ENCODE measurements around the gene CEP192. TPM values are rescaled to one million over a fixed set of nuclear protein-coding genes. Genes with fewer than 3 reads are reported as not detected.

The CEP192 gene
- polyA plus RNA-seq, 1 donor (not counting 4 experiments of a cell fraction or from before 2014, with no cell fraction given): 16.6 TPM

DNA sequence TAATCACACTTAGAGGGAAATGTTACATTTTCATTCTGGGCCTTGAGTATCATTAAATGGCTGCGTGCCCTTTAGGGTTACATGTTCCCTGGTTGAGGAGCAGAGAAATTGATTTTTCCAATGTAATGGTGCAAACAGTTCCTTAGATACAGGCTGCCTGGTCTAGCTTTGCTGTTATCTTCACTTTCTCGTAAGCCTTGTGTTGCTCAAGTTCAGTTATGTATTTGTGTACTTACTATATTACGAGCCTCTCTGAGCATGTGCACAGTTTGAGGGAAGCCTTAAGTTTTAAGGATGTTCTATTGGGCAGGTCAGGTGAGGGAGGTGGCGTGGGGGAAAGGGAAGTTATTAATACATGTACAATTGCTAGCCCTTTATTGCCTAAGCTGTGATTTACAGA, 23.7 kb downstream of the CEP192 start:
- dilution Hi-C loops (cut with MboI; ENCODE audit: extremely low pct_ligation_motif_present, low sequenced_read_pairs): no loop called here
- H3K36me3 ChIP-seq (ENCODE audit: control insufficient read depth in 2 of 2, extremely low read depth in 1 of 2, insufficient read depth in 2 of 2, low read length in 2 of 2): peaks cover 11 to 22% of the 10 kb centered on the region in 2 experiments
- H3K9me3 ChIP-seq (ENCODE audit: control insufficient read depth, low read depth, low read length): no peaks in the 10 kb centered on the region
- H3K4me2 ChIP-seq (ENCODE audit: control insufficient read depth, extremely low read depth, insufficient read depth, low read depth, low read length): no peak overlapping the region
- no peak overlapping the region for H3K27ac ChIP-seq (ENCODE audit: control insufficient read depth, insufficient read depth, low read length)
- H3K9me1 ChIP-seq (ENCODE audit: control insufficient read depth, extremely low read depth, insufficient read depth, low read length): no peaks in the 10 kb centered on the region
- peaks cover 3% of the 10 kb centered on the region for H3K79me2 ChIP-seq (ENCODE audit: control insufficient read depth, insufficient read depth, low read length)
- no peak overlapping the region for H2AFZ ChIP-seq (ENCODE audit: control insufficient read depth, low read length)
- no peak overlapping the region for H3K4me3 ChIP-seq (ENCODE audit: control insufficient read depth in 2 of 3, extremely low read depth in 1 of 3, insufficient read depth in 2 of 3, low read depth in 1 of 3, low read length in 3 of 3)
- H4K20me1 ChIP-seq (ENCODE audit: control insufficient read depth, extremely low read depth, insufficient read depth, low read length): no peaks in the 10 kb centered on the region
- TF ChIP-seq EZH2 (IDR thresholded peaks at IDR 0.05; ENCODE audit: low read length): no peak
- TF ChIP-seq, protein P1, sequence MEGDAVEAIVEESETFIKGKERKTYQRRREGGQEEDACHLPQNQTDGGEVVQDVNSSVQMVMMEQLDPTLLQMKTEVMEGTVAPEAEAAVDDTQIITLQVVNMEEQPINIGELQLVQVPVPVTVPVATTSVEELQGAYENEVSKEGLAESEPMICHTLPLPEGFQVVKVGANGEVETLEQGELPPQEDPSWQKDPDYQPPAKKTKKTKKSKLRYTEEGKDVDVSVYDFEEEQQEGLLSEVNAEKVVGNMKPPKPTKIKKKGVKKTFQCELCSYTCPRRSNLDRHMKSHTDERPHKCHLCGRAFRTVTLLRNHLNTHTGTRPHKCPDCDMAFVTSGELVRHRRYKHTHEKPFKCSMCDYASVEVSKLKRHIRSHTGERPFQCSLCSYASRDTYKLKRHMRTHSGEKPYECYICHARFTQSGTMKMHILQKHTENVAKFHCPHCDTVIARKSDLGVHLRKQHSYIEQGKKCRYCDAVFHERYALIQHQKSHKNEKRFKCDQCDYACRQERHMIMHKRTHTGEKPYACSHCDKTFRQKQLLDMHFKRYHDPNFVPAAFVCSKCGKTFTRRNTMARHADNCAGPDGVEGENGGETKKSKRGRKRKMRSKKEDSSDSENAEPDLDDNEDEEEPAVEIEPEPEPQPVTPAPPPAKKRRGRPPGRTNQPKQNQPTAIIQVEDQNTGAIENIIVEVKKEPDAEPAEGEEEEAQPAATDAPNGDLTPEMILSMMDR (optimal IDR thresholded peaks at IDR 0.05 in 1 of 3, IDR thresholded peaks at IDR 0.05 in 1 of 3, conservative IDR thresholded peaks at IDR 0.05 in 1 of 3; ENCODE audit: extremely low read depth in 1 of 3, insufficient read depth in 2 of 3, low read length in 3 of 3): no peak
- DNase-seq (ENCODE audit: low read depth, low spot score) (no peak), FAIRE-seq (no peak)
- H3K9ac ChIP-seq (ENCODE audit: control insufficient read depth, extremely low read depth, insufficient read depth, low read length): no peak overlapping the region
- H3K4me1 ChIP-seq (ENCODE audit: control insufficient read depth, extremely low read depth, insufficient read depth, low read length): peaks cover 17% of the 10 kb centered on the region
- H3K27me3 ChIP-seq (ENCODE audit: control insufficient read depth, extremely low read depth, insufficient read depth, low read length): no peaks in the 10 kb centered on the region

DNA sequence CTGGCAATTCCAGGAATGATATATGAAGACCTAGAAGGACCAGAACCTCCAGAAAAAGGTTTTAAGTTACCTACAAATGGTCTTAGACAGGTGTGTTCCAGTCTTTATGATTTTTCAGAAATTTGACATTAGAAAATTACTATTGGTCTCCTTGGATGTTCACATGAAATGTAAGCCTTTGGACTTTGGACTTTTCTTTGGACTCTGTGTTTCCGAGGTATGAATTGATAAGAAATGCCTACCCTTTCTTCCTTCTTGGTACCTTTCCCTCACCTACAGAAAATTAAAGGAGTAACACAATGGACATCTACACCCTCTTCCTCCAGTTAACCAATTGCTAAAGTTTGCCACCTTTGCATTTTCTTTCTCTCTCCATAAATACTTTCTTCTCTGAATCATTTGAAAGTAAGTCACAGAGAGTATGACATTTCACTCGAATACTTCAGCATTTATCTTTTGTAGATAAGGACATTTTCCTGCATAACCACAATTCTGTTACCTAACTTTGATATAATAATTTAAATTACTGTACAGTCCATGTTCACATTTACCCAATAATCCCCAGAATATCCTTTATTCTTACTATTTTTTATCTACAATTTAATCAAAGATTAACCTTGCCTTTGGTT, 26.2 kb downstream of the CEP192 start:
- Histone ChIP-seq H3K27ac (ENCODE audit: control insufficient read depth, insufficient read depth, low read length) (no peak overlapping the region), H3K27me3 (ENCODE audit: control insufficient read depth, extremely low read depth, insufficient read depth, low read length) (no peaks in the 10 kb centered on the region), H3K4me2 (ENCODE audit: control insufficient read depth, extremely low read depth, insufficient read depth, low read depth, low read length) (no peak overlapping the region), H3K36me3 (ENCODE audit: control insufficient read depth in 2 of 2, extremely low read depth in 1 of 2, insufficient read depth in 2 of 2, low read length in 2 of 2) (peaks cover 11 to 26% of the 10 kb centered on the region in 2 experiments), H3K4me3 (ENCODE audit: control insufficient read depth in 2 of 3, extremely low read depth in 1 of 3, insufficient read depth in 2 of 3, low read depth in 1 of 3, low read length in 3 of 3) (no peak overlapping the region), H3K9ac (ENCODE audit: control insufficient read depth, extremely low read depth, insufficient read depth, low read length) (no peak overlapping the region), H2AFZ (ENCODE audit: control insufficient read depth, low read length) (no peak overlapping the region), H3K9me3 (ENCODE audit: control insufficient read depth, low read depth, low read length) (no peaks in the 10 kb centered on the region), H3K4me1 (ENCODE audit: control insufficient read depth, extremely low read depth, insufficient read depth, low read length) (peaks cover 16% of the 10 kb centered on the region), H3K9me1 (ENCODE audit: control insufficient read depth, extremely low read depth, insufficient read depth, low read length) (no peaks in the 10 kb centered on the region), H3K79me2 (ENCODE audit: control insufficient read depth, insufficient read depth, low read length) (peaks cover 14% of the 10 kb centered on the region), H4K20me1 (ENCODE audit: control insufficient read depth, extremely low read depth, insufficient read depth, low read length) (no peaks in the 10 kb centered on the region)
- no peak for DNase-seq (ENCODE audit: low read depth, low spot score)
- TF ChIP-seq EZH2 (IDR thresholded peaks at IDR 0.05; ENCODE audit: low read length): no peak
- TF ChIP-seq, protein P1 (optimal IDR thresholded peaks at IDR 0.05 in 1 of 3, IDR thresholded peaks at IDR 0.05 in 1 of 3, conservative IDR thresholded peaks at IDR 0.05 in 1 of 3; ENCODE audit: extremely low read depth in 1 of 3, insufficient read depth in 2 of 3, low read length in 3 of 3): no peak
- dilution Hi-C loops (cut with MboI; ENCODE audit: extremely low pct_ligation_motif_present, low sequenced_read_pairs): no loop called here
- FAIRE-seq: no peak

Data from keratinocyte (primary cell).